Psoas muscle (tissue), 8 donors: ENCODE results near the gene TRIM44. TPM values are rescaled to one million over a fixed set of nuclear protein-coding genes. Genes with fewer than 3 reads are reported as not detected.

Experiments
- ATAC-seq, 4 donors: fragments of 200-7000 bp; cut with Tn5 transposase; one replicate each; pipeline ENCODE4 v1.9.1; 2020; ENCODE audit warnings: moderate library complexity in 3 of 4, mild to moderate bottlenecking in 2 of 4
- DNase-seq, 2 donors: peaks; one replicate each; pipeline ENCODE4 v3.0.0-alpha.2; 2020
- H3K27ac ChIP-seq: fragments of 200-600 bp; one replicate; pipeline ENCODE4 v1.8.0; 2022
- H3K27me3 ChIP-seq, 3 donors: fragments of 200-600 bp in 1 of 3; one replicate each; pipeline versions ENCODE4 v1.6.1 to v1.8.0; 2013 to 2022; ENCODE audit warnings: low read length in 2 of 3, mild to moderate bottlenecking in 2 of 3, moderate library complexity in 1 of 3; ENCODE audit not compliant: insufficient read depth in 3 of 3
- H3K36me3 ChIP-seq, 2 donors: fragments of 200-600 bp in 1 of 2; one replicate each; pipeline versions ENCODE4 v1.6.1 to v1.8.0; 2013 to 2022; ENCODE audit warnings: low read depth in 1 of 2, mild to moderate bottlenecking in 1 of 2, moderate library complexity in 1 of 2; ENCODE audit not compliant: insufficient read depth in 1 of 2
- H3K4me1 ChIP-seq: fragments of 200-600 bp; one replicate; pipeline ENCODE4 v1.8.0; 2022
- H3K4me3 ChIP-seq: fragments of 200-600 bp; one replicate; pipeline ENCODE4 v1.8.0; 2022; ENCODE audit warnings: mild to moderate bottlenecking
- H3K9me3 ChIP-seq: fragments of 200-600 bp; one replicate; pipeline ENCODE4 v1.8.0; 2022
- WGBS, 3 donors: extraction: QIAGEN DNeasy Blood & Tissue Kit; methylation state at CpG; one replicate each; pipeline versions ENCODE4 v1.1.6 to v1.1.7; 2013; 5-methylcytosine and 5-hydroxymethylcytosine counted together
- intact Hi-C, 2 donors: fragments of 100-400 bp; cut with DNase I; formaldehyde crosslinking; loops; one replicate each; pipeline versions ENCODE4 v1.11.0 to v1.14.2; 2022
- polyA plus RNA-seq, 3 donors: library from polyadenylated mRNA; stranded (reverse); fragments of 200-250 nt; gene quantifications; one replicate each; pipeline ENCODE4 v1.2.3, GENCODE V29; 2013
- total RNA-seq, 4 donors: library from RNA; stranded (reverse); fragmentation: NEBNext Ultra II Directional in 2 of 4; extraction: Animal tissue kit (Norgen Biotek cat#: 25700) in 2 of 4; gene quantifications; one replicate each; pipeline versions ENCODE4 v1.2.1 to v1.2.4, GENCODE V29; 2021 to 2023
- TF ChIP-seq, protein P1 (sequence below): fragments of 200-600 bp; IDR thresholded peaks from one replicate; pipeline ENCODE4 v1.8.0; 2022; ENCODE audit warnings: antibody characterized with exemption
- donor health status: healthy with polysubstance abuse.
- donor health status: DM: no; HTN: no; CAD: no; lungs with moderate emphysema.
- donor health status: Bipolar disorder and iron deficiency.
- donor health status: healthy.
- donor health status: DM: yes; HTN: yes; CAD: no.
- donor health status: DM: no; HTN: no; CAD: no.
- donor health status: DM: no; HTN: no; CAD: no.
- donor health status: DM: yes; HTN: yes; CAD: no.

TRIM44 gene
- total and polyA plus RNA-seq, 7 donors, result 6.8 to 46.8 (median 34.0) TPM

GRCh38 chr11:35635933-35636332 is 26.6 kb upstream of the TRIM44 start:
- intact Hi-C loops, result no loop called here
- ATAC-seq, result no peak

GRCh38 chr11:35639591-35640179 is 22.9 kb upstream of the TRIM44 start:
- no peaks in the 10 kb centered on the region for H3K4me1 ChIP-seq
- H3K36me3 ChIP-seq, result no peaks in the 10 kb centered on the region
- no peak overlapping the region for H3K4me3 ChIP-seq
- no peaks in the 10 kb centered on the region for H3K27me3 ChIP-seq
- DNase-seq, result no peak
- intact Hi-C loops, result no loop called here
- TF ChIP-seq, protein P1, sequence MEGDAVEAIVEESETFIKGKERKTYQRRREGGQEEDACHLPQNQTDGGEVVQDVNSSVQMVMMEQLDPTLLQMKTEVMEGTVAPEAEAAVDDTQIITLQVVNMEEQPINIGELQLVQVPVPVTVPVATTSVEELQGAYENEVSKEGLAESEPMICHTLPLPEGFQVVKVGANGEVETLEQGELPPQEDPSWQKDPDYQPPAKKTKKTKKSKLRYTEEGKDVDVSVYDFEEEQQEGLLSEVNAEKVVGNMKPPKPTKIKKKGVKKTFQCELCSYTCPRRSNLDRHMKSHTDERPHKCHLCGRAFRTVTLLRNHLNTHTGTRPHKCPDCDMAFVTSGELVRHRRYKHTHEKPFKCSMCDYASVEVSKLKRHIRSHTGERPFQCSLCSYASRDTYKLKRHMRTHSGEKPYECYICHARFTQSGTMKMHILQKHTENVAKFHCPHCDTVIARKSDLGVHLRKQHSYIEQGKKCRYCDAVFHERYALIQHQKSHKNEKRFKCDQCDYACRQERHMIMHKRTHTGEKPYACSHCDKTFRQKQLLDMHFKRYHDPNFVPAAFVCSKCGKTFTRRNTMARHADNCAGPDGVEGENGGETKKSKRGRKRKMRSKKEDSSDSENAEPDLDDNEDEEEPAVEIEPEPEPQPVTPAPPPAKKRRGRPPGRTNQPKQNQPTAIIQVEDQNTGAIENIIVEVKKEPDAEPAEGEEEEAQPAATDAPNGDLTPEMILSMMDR, result no peak
- H3K9me3 ChIP-seq, result no peaks in the 10 kb centered on the region
- ATAC-seq, result no peak
- WGBS, 3 donors, result 67 to 71% (median 68%) methylated on average over 9 of the region's 9 CpGs
- H3K27ac ChIP-seq, result no peak overlapping the region

More at GRCh38 chr11:35635933-35636332, 26.6 kb upstream of the TRIM44 start:
- TF ChIP-seq, protein P1, result no peak
- H3K4me1 ChIP-seq, result no peaks in the 10 kb centered on the region
- no peaks in the 10 kb centered on the region for H3K36me3 ChIP-seq
- H3K4me3 ChIP-seq, result no peak overlapping the region
- WGBS, 3 donors, result 81 to 90% (median 81%) methylated on average over 6 of the region's 6 CpGs
- H3K27ac ChIP-seq, result no peak overlapping the region
- H3K27me3 ChIP-seq, result peaks cover 0 to 7% (median 0%) of the 10 kb centered on the region in 3 donors
- DNase-seq, result no peak
- no peaks in the 10 kb centered on the region for H3K9me3 ChIP-seq

GRCh38 chr11:35641171-35641897 is 21.2 kb upstream of the TRIM44 start:
- no peak for ATAC-seq
- H3K27ac ChIP-seq, result no peak overlapping the region
- WGBS, 3 donors, result 66 to 73% (median 69%) methylated on average over 6 of the region's 6 CpGs
- no peaks in the 10 kb centered on the region for H3K9me3 ChIP-seq
- H3K4me1 ChIP-seq, result no peaks in the 10 kb centered on the region
- TF ChIP-seq, protein P1, result no peak
- no peak for DNase-seq
- intact Hi-C loops, result no loop called here
- H3K27me3 ChIP-seq, result peaks cover 0 to 3% (median 0%) of the 10 kb centered on the region in 3 donors
- no peaks in the 10 kb centered on the region for H3K36me3 ChIP-seq
- H3K4me3 ChIP-seq, result no peak overlapping the region

GRCh38 chr11:35641964-35642363 is 20.6 kb upstream of the TRIM44 start:
- no peak overlapping the region for H3K4me3 ChIP-seq
- 78 to 82% (median 79%) methylated on average over 3 of the region's 3 CpGs for WGBS, 3 donors
- ATAC-seq (no peak), DNase-seq (no peak)
- no peaks in the 10 kb centered on the region for H3K9me3 ChIP-seq
- intact Hi-C loops, result no loop called here
- H3K4me1 ChIP-seq, result no peaks in the 10 kb centered on the region
- TF ChIP-seq, protein P1, result no peak
- no peaks in the 10 kb centered on the region for H3K36me3 ChIP-seq
- peaks cover 0 to 3% (median 0%) of the 10 kb centered on the region in 3 donors for H3K27me3 ChIP-seq
- no peak overlapping the region for H3K27ac ChIP-seq
